Astrocyte (in vitro differentiated cells and primary cell): ENCODE data around the gene PSAP. TPM values are rescaled to one million over a fixed set of nuclear protein-coding genes. Genes with fewer than 3 reads are reported as not detected.

ENCODE experiments used
- DNase-seq: peaks from one replicate; pipeline ENCODE4 v3.0.0-alpha.2; 2010; ENCODE audit warnings: low read depth
- FAIRE-seq: peaks from 2 replicates; lab custom pipeline; 2011; peaks lifted over from hg19 to GRCh38; lab: Jason Lieb, UNC
- H2AFZ ChIP-seq: 2 replicates; pipeline ENCODE4 v1.6.0; 2012; ENCODE audit warnings: low read depth, low read length, inconsistent platforms
- H3K27ac ChIP-seq: 2 replicates; pipeline ENCODE4 v1.5.1; 2011; ENCODE audit warnings: low read depth, low read length, inconsistent platforms
- H3K27me3 ChIP-seq: 2 replicates; pipeline ENCODE4 v1.6.0; 2011; ENCODE audit warnings: low read length, inconsistent platforms; ENCODE audit not compliant: insufficient read depth
- H3K36me3 ChIP-seq: 2 replicates; pipeline ENCODE4 v1.5.1; 2011; ENCODE audit warnings: low read length, inconsistent platforms; ENCODE audit not compliant: insufficient read depth
- H3K4me1 ChIP-seq: 2 replicates; pipeline ENCODE4 v1.5.1; 2011; ENCODE audit warnings: low read length, inconsistent platforms; ENCODE audit not compliant: insufficient read depth
- H3K4me2 ChIP-seq: 2 replicates; pipeline ENCODE4 v1.6.0; 2012; ENCODE audit warnings: low read length, inconsistent platforms
- H3K4me3 ChIP-seq: 2 replicates; pipeline ENCODE4 v1.5.1; 2011; ENCODE audit warnings: low read depth, mild to moderate bottlenecking, low read length, inconsistent platforms; ENCODE audit not compliant: insufficient read depth
- H3K79me2 ChIP-seq: 2 replicates; pipeline ENCODE4 v1.6.0; 2012; ENCODE audit warnings: mild to moderate bottlenecking, low read length, inconsistent platforms; ENCODE audit not compliant: insufficient read depth
- H3K9ac ChIP-seq: 2 replicates; pipeline ENCODE4 v1.6.0; 2012; ENCODE audit warnings: mild to moderate bottlenecking, low read length, inconsistent platforms
- H3K9me3 ChIP-seq: 2 replicates; pipeline ENCODE4 v1.5.1; 2012; ENCODE audit warnings: low read depth, mild to moderate bottlenecking, low read length, inconsistent platforms; ENCODE audit not compliant: insufficient read depth
- H4K20me1 ChIP-seq: 2 replicates; pipeline ENCODE4 v1.6.0; 2012; ENCODE audit warnings: low read length, inconsistent platforms; ENCODE audit not compliant: insufficient read depth
- H3K27ac Mint-ChIP-seq: one replicate; pipeline ENCODE4 v1.8.0; 2021; ENCODE audit warnings: mild to moderate bottlenecking, mixed read lengths; ENCODE audit not compliant: unreplicated experiment
- H3K27me3 Mint-ChIP-seq: one replicate; pipeline ENCODE4 v1.8.0; 2021; ENCODE audit warnings: low read depth, mixed read lengths; ENCODE audit not compliant: unreplicated experiment
- H3K36me3 Mint-ChIP-seq: one replicate; pipeline ENCODE4 v1.8.0; 2021; ENCODE audit warnings: low read depth, mixed read lengths; ENCODE audit not compliant: unreplicated experiment
- H3K4me1 Mint-ChIP-seq: one replicate; pipeline ENCODE4 v1.8.0; 2021; ENCODE audit warnings: low read depth, mixed read lengths; ENCODE audit not compliant: unreplicated experiment
- H3K4me3 Mint-ChIP-seq: one replicate; pipeline ENCODE4 v1.8.0; 2021; ENCODE audit warnings: mild to moderate bottlenecking, moderate library complexity, mixed read lengths; ENCODE audit not compliant: unreplicated experiment
- H3K9me3 Mint-ChIP-seq: one replicate; pipeline ENCODE4 v1.8.0; 2021; ENCODE audit warnings: mild to moderate bottlenecking, mixed read lengths; ENCODE audit not compliant: unreplicated experiment
- EZH2 ChIP-seq: IDR thresholded peaks from 2 replicates; pipeline ENCODE4 v1.6.1; 2012; ENCODE audit warnings: mild to moderate bottlenecking, low read length, inconsistent platforms; ENCODE audit not compliant: insufficient read depth
- total RNA-seq: library from RNA; stranded (reverse); gene quantifications from 2 replicates; pipeline ENCODE4 v1.2.1, GENCODE V29; 2021
- TF ChIP-seq, protein P1 (sequence below): IDR thresholded peaks from 2 replicates; pipeline ENCODE4 v1.5.1; 2011; ENCODE audit warnings: low read depth, mild to moderate bottlenecking, inconsistent platforms, low read length, moderate library complexity; ENCODE audit not compliant: insufficient read depth

PSAP gene
- total RNA-seq, 1 donor from 2014 or later: 1,120 TPM

DNA sequence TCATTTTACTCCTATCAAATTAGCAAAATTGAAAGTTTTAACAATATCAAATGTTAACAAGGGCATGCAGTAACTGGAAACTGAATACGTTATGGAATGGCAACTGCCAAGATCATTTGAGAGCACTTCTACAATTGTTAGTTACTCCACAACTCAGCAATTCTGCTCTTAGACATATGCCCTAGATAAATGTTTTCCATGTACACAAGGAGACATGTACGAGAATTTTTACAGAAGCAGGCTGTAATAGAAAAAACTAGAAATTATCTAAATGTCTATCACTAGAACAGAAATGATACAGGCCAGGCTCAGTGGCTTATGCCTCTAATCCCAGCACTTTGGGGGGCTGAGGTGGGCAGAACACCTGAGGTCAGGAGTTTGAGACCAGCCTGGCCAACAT lies 7.0 kb downstream of the PSAP start:
- FAIRE-seq: no peak
- H4K20me1 ChIP-seq: peaks cover 97% of the 10 kb centered on the region
- peaks cover 4% of the 10 kb centered on the region for H3K36me3 Mint-ChIP-seq

DNA sequence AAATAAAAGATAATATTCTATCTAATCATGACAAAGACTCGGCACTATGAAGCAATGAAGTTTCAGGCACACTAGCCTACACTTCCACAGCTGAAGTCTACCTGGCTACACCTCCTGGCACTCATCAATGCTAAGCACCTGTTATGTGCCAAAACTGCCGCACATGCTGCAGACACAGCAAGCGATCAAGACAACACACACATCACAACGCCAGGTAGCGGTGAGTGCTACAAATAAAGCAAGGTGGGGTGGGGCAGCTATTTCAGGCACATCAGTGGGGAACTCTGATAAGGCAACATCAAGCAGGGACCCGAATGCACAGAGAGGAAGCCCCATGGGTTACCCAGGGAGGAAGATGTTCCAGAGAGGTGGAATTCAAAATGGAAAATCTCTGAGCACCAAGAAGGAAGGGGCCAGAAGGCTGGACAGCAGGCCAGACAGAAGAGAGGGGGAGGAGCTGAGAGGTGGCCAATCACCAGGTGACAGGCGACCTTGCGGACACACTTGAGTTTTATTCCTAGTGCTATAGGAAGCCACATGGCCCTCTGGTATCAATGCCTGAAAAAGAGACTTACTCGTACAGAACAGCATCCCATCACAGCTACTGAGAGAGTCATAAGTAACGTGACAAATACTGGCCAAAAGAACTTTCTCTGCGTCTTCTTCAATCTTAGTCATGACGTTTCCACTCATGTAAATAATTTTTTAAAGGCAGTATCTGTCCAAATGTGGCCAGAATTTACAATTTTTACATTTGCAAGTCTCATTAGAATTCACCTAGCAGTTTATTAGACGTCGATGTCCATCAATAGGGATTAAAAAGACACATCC lies 8.0 kb downstream of the PSAP start:
- peaks cover 96% of the 10 kb centered on the region for H3K79me2 ChIP-seq
- peaks cover 34% of the 10 kb centered on the region for H3K4me1 Mint-ChIP-seq
- no peaks in the 10 kb centered on the region for H3K36me3 ChIP-seq
- no peak overlapping the region for H3K4me3 Mint-ChIP-seq
- H3K4me2 ChIP-seq: no peak overlapping the region
- DNase-seq (no peak), FAIRE-seq (no peak)
- H2AFZ ChIP-seq: no peak overlapping the region
- peaks cover 97% of the 10 kb centered on the region for H4K20me1 ChIP-seq
- H3K27me3 ChIP-seq: no peaks in the 10 kb centered on the region
- peaks cover 4% of the 10 kb centered on the region for H3K36me3 Mint-ChIP-seq
- H3K9me3 ChIP-seq: no peaks in the 10 kb centered on the region
- H3K9me3 Mint-ChIP-seq: no peaks in the 10 kb centered on the region
- no peak overlapping the region for H3K9ac ChIP-seq
- H3K4me3 ChIP-seq: no peak overlapping the region
- H3K27ac Mint-ChIP-seq: no peak overlapping the region
- H3K4me1 ChIP-seq: peaks cover 34% of the 10 kb centered on the region
- no peak overlapping the region for H3K27ac ChIP-seq
- H3K27me3 Mint-ChIP-seq: no peaks in the 10 kb centered on the region
- TF ChIP-seq, protein P1, sequence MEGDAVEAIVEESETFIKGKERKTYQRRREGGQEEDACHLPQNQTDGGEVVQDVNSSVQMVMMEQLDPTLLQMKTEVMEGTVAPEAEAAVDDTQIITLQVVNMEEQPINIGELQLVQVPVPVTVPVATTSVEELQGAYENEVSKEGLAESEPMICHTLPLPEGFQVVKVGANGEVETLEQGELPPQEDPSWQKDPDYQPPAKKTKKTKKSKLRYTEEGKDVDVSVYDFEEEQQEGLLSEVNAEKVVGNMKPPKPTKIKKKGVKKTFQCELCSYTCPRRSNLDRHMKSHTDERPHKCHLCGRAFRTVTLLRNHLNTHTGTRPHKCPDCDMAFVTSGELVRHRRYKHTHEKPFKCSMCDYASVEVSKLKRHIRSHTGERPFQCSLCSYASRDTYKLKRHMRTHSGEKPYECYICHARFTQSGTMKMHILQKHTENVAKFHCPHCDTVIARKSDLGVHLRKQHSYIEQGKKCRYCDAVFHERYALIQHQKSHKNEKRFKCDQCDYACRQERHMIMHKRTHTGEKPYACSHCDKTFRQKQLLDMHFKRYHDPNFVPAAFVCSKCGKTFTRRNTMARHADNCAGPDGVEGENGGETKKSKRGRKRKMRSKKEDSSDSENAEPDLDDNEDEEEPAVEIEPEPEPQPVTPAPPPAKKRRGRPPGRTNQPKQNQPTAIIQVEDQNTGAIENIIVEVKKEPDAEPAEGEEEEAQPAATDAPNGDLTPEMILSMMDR: no peak
- TF ChIP-seq EZH2: no peak

More for the DNA sequence above, 7.0 kb downstream of the PSAP start:
- Histone ChIP-seq H3K4me1 (peaks cover 34% of the 10 kb centered on the region), H2AFZ (no peak overlapping the region), H3K27me3 (no peaks in the 10 kb centered on the region), H3K4me2 (no peak overlapping the region), H3K27ac (no peak overlapping the region), H3K9ac (no peak overlapping the region), H3K9me3 (no peaks in the 10 kb centered on the region), H3K4me3 (no peak overlapping the region), H3K79me2 (peaks cover 96% of the 10 kb centered on the region), H3K36me3 (no peaks in the 10 kb centered on the region)
- Mint-ChIP-seq H3K4me3 (no peak overlapping the region), H3K27me3 (no peaks in the 10 kb centered on the region), H3K27ac (no peak overlapping the region), H3K9me3 (no peaks in the 10 kb centered on the region), H3K4me1 (peaks cover 34% of the 10 kb centered on the region)
- TF ChIP-seq, protein P1: no peak
- no peak for TF ChIP-seq EZH2
- no peak for DNase-seq

- H3K4me3 Mint-ChIP-seq: no peak overlapping the region
- Histone ChIP-seq H3K4me2 (no peak overlapping the region), H3K4me3 (no peak overlapping the region), H3K36me3 (no peaks in the 10 kb centered on the region), H3K4me1 (peaks cover 36% of the 10 kb centered on the region), H3K9me3 (no peaks in the 10 kb centered on the region), H3K9ac (no peak overlapping the region), H2AFZ (no peak overlapping the region), H3K27ac (no peak overlapping the region), H3K79me2 (peaks cover 96% of the 10 kb centered on the region), H3K27me3 (no peaks in the 10 kb centered on the region), H4K20me1 (peaks cover 97% of the 10 kb centered on the region)
- no peak overlapping the region for H3K27ac Mint-ChIP-seq
- no peak for TF ChIP-seq EZH2
- TF ChIP-seq, protein P1: no peak
- H3K4me1 Mint-ChIP-seq: peaks cover 36% of the 10 kb centered on the region
- H3K36me3 Mint-ChIP-seq: peaks cover 4% of the 10 kb centered on the region
- FAIRE-seq: no peak
- H3K9me3 Mint-ChIP-seq: no peaks in the 10 kb centered on the region
- DNase-seq: no peak
- no peaks in the 10 kb centered on the region for H3K27me3 Mint-ChIP-seq
These were observed 8.6 kb downstream of the PSAP start for GRCh38 chr10:71842422-71842821.
